Karpas-422 (cell line): ENCODE results near the gene TIAM1. TPM values are rescaled to one million over a fixed set of nuclear protein-coding genes. Genes with fewer than 3 reads are reported as not detected.
"Not testable (repeated sequence)": the region's sequence is repeated elsewhere in the genome, so short reads cannot be mapped to it uniquely, and the experiment has no call there.

Experiments
- DNase-seq: peaks from one replicate; pipeline ENCODE4 v3.0.0-alpha.2; 2015
- H2AFZ ChIP-seq: fragments of 200-600 bp; sonication (generic); 2 replicates; pipeline ENCODE4 v1.6.1; 2014; ENCODE audit warnings: antibody characterized with exemption, low read length, mixed read lengths
- H3K27ac ChIP-seq: fragments of 200-600 bp; sonication (generic); 2 replicates; pipeline ENCODE4 v1.5.1; 2014; ENCODE audit warnings: mild to moderate bottlenecking, low read length, moderate library complexity
- H3K27me3 ChIP-seq: fragments of 200-600 bp; sonication (generic); 2 replicates; pipeline ENCODE4 v1.6.1; 2014; ENCODE audit warnings: low read length, mixed read lengths
- H3K36me3 ChIP-seq: fragments of 200-600 bp; sonication (generic); 2 replicates; pipeline ENCODE4 v1.6.1; 2014; ENCODE audit warnings: low read length, mixed read lengths; ENCODE audit not compliant: insufficient read depth
- H3K4me1 ChIP-seq: fragments of 200-600 bp; sonication (generic); 2 replicates; pipeline ENCODE4 v1.6.1; 2014; ENCODE audit warnings: mild to moderate bottlenecking, low read length, mixed read lengths
- H3K4me2 ChIP-seq: fragments of 200-600 bp; sonication (generic); 2 replicates; pipeline ENCODE4 v1.6.1; 2014; ENCODE audit warnings: low read length, low read depth, mild to moderate bottlenecking; ENCODE audit not compliant: poor library complexity, severe bottlenecking
- H3K4me3 ChIP-seq: fragments of 200-600 bp; sonication (generic); 2 replicates; pipeline ENCODE4 v1.5.1; 2014; ENCODE audit warnings: mild to moderate bottlenecking, antibody characterized with exemption, low read length, mixed read lengths
- H3K79me2 ChIP-seq: fragments of 200-600 bp; sonication (generic); 2 replicates; pipeline ENCODE4 v1.6.1; 2014; ENCODE audit warnings: mild to moderate bottlenecking, low read length, mixed read lengths
- H3K9ac ChIP-seq: fragments of 200-600 bp; sonication (generic); 2 replicates; pipeline ENCODE4 v1.6.0; 2014; ENCODE audit warnings: low read length
- H3K9me2 ChIP-seq: fragments of 200-600 bp; sonication (generic), shearing (Covaris generic); replicated peaks from 2 replicates; pipeline ENCODE4 v1.6.0; 2014; ENCODE audit warnings: mild to moderate bottlenecking, low read length, moderate library complexity; ENCODE audit not compliant: insufficient read depth
- H3K9me3 ChIP-seq: fragments of 300-700, 200-600 bp; sonication (generic); 2 replicates; pipeline ENCODE4 v1.6.1; 2014; ENCODE audit warnings: low read length, mixed read lengths
- H4K20me1 ChIP-seq: fragments of 200-600 bp; sonication (generic); 2 replicates; pipeline ENCODE4 v1.6.1; 2014; ENCODE audit warnings: mild to moderate bottlenecking, antibody characterized with exemption, low read length, low read depth; ENCODE audit not compliant: insufficient read depth
- total RNA-seq: library from RNA; depleted of rRNA; stranded (reverse); fragments of >200 nt; shearing (Covaris generic); gene quantifications from 2 replicates; pipeline ENCODE4 v1.2.3, GENCODE V29; 2014; ENCODE audit warnings: low replicate concordance

The TIAM1 gene
- total RNA-seq, 1 experiment from 2014 or later: 0.63 TPM

DNA sequence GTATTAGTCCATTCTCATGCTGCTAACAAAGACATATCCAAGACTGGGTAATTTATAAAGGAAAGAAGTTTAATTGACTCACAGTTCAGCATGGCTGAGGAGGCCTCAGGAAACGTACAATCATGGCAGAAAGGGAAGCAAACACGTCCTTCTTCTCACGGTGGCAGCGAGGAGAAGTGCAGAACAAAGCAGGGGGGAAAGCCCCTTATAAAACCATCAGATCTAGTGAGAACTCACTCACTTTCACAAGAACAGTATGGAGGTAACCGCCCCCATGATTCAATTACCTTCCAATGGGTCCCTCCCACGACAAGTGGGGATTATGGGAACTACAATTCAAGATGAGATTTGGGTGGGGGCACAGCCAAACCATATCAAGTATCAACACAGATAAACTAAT is 115.3 kb downstream of the TIAM1 start:
- DNase-seq: peak; percentile 9
- not testable (repeated sequence) for H3K79me2 ChIP-seq, H3K9me3 ChIP-seq, H3K4me1 ChIP-seq, H3K4me3 ChIP-seq, H3K4me2 ChIP-seq, H4K20me1 ChIP-seq, H3K36me3 ChIP-seq, H3K27ac ChIP-seq, H3K9ac ChIP-seq, H3K9me2 ChIP-seq, H2AFZ ChIP-seq, H3K27me3 ChIP-seq

DNA sequence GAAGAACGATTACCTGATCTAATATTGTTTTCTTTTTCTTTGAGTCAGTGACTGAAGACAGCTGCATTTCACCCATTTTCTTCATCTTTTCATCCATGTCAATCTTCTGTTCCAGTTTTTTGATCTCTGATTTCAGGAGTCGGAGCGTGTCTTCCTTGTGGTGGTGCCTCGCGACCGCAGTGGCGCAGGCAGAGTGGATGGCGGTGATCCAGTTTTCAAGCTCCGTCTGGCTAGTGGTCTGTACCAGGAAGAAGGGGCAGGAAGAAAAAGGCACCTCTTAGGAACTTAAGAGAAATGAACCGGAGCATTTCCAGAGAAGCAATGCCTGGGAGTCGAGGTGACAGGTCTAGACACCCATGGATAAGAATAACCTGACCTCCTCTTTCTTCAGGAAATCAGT is 118.3 kb downstream of the TIAM1 start:
- DNase-seq: no peak
- Histone ChIP-seq H3K27ac (no peak overlapping the region), H4K20me1 (no peaks in the 10 kb centered on the region), H3K4me1 (no peaks in the 10 kb centered on the region), H3K4me3 (no peak overlapping the region), H3K27me3 (no peaks in the 10 kb centered on the region), H2AFZ (no peak overlapping the region), H3K36me3 (no peaks in the 10 kb centered on the region), H3K9me2 (no peaks in the 10 kb centered on the region), H3K9ac (no peak overlapping the region), H3K79me2 (no peaks in the 10 kb centered on the region), H3K4me2 (no peak overlapping the region), H3K9me3 (no peaks in the 10 kb centered on the region)

DNA sequence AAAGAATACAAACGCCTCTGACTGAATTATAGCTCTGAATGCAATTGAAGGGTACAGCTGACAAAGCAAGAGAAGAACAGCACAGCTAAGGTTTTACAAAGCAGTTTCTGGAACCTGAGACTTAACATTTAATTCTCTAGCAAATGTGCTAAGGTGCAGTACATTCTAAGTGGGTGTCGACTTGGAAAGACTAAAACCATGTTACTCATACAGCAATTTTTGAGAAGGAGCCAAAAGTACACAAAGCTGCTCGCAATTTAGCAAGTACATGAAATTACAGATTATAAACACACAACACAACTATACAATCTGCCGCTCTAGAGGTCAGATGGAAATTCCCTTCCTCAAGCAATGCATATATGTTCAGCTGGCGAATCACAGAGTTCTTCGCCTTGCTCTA is 121.9 kb downstream of the TIAM1 start:
- Histone ChIP-seq H3K79me2 (no peaks in the 10 kb centered on the region), H2AFZ (no peak overlapping the region), H3K27me3 (no peaks in the 10 kb centered on the region), H3K27ac (no peak overlapping the region), H3K4me2 (no peak overlapping the region), H3K4me3 (no peak overlapping the region), H3K4me1 (no peaks in the 10 kb centered on the region), H3K36me3 (no peaks in the 10 kb centered on the region), H3K9me2 (no peaks in the 10 kb centered on the region), H4K20me1 (no peaks in the 10 kb centered on the region), H3K9ac (no peak overlapping the region), H3K9me3 (no peaks in the 10 kb centered on the region)
- DNase-seq: no peak

DNA sequence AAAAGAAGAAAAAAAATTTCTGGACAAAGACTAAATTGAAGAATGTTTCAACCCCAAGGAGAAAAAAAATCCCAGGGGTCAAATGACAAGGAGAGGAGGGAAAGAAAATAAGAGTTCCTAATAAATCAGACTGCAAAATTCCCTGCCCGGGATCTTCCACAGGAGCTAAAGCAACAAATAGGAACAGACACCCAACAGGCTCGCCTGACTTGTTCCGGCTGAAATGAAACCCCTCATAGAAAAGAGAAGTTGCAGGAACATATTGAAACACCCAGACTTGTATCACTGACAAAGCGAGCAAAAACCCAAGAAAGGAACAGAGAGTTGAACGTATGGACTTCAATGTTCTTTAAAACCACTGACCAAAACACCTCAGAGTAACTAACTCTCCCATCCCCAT is 123.0 kb downstream of the TIAM1 start:
- no peaks in the 10 kb centered on the region for H3K4me1 ChIP-seq
- no peaks in the 10 kb centered on the region for H4K20me1 ChIP-seq
- no peaks in the 10 kb centered on the region for H3K9me2 ChIP-seq
- H3K4me3 ChIP-seq: no peak overlapping the region
- no peak for DNase-seq
- no peak overlapping the region for H3K27ac ChIP-seq
- no peaks in the 10 kb centered on the region for H3K27me3 ChIP-seq
- no peaks in the 10 kb centered on the region for H3K79me2 ChIP-seq
- no peak overlapping the region for H3K4me2 ChIP-seq
- no peaks in the 10 kb centered on the region for H3K9me3 ChIP-seq
- no peak overlapping the region for H2AFZ ChIP-seq
- H3K36me3 ChIP-seq: no peaks in the 10 kb centered on the region
- H3K9ac ChIP-seq: no peak overlapping the region

DNA sequence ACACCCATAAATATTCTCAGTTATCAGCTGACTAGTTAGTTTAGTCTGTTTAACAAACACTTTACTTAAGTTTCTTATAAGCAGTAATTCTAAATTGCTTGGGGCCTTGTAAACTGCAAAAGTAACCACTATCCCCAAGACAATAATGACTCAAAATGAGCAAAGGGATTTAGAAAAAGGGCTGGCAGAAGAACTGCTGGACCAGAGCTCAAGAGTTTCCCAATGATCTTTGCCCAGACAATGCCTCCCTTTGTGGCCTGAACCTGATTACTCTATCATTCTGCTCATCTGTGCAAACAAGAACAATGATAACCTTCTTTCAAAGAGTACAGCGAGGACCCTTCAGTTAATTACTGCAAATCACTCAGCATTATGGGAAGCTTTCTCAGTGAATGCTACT is 123.5 kb downstream of the TIAM1 start:
- H3K4me3 ChIP-seq: no peak overlapping the region
- no peak overlapping the region for H3K9ac ChIP-seq
- no peak overlapping the region for H2AFZ ChIP-seq
- no peak overlapping the region for H3K4me2 ChIP-seq
- no peaks in the 10 kb centered on the region for H3K9me2 ChIP-seq
- no peaks in the 10 kb centered on the region for H3K4me1 ChIP-seq
- no peaks in the 10 kb centered on the region for H3K36me3 ChIP-seq
- no peaks in the 10 kb centered on the region for H3K27me3 ChIP-seq
- H3K79me2 ChIP-seq: no peaks in the 10 kb centered on the region
- H4K20me1 ChIP-seq: no peaks in the 10 kb centered on the region
- H3K27ac ChIP-seq: no peak overlapping the region
- DNase-seq: no peak
- no peaks in the 10 kb centered on the region for H3K9me3 ChIP-seq

DNA sequence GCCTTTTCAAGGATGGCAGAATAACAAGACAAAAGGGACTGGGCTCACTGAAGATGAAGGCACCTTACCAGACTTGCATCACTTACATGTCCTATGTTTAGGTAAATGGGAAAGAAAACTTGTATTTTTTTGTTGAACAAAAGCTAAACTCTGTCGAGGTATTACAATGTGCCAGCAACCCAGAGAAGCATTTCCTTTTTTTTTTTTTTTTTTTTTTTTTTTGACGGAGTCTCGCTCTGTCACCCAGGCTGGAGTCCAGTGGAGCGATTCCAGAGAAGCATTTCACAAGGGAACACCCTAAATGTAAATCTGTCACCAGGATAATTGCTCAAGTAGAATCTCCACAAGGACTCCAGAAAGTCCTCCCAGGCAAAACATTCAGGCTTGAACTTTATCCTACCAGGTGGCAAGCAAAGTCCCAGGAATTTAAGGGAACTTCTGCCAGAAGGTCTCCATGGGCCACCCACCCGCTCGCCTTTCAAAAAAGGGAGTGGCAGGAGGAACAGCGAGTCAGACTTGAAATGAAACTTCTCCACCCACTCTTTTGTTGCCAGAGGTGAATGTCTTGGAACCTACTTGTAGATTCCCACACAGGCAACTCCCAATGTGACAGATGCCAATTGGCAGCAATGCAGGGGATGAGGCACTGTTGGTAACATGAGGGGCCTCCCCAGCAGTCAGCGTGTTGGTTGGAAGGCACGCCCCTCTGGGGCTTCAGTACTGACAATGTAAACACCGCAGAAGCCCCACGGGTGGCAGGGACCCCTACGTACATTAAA is 125.0 kb downstream of the TIAM1 start:
- no peaks in the 10 kb centered on the region for H3K27me3 ChIP-seq
- no peaks in the 10 kb centered on the region for H4K20me1 ChIP-seq
- H3K79me2 ChIP-seq: no peaks in the 10 kb centered on the region
- no peak for DNase-seq
- no peaks in the 10 kb centered on the region for H3K9me2 ChIP-seq
- H3K4me1 ChIP-seq: no peaks in the 10 kb centered on the region
- no peak overlapping the region for H3K27ac ChIP-seq
- no peaks in the 10 kb centered on the region for H3K36me3 ChIP-seq
- no peak overlapping the region for H3K9ac ChIP-seq
- no peak overlapping the region for H2AFZ ChIP-seq
- no peak overlapping the region for H3K4me3 ChIP-seq
- no peak overlapping the region for H3K4me2 ChIP-seq
- H3K9me3 ChIP-seq: no peaks in the 10 kb centered on the region

DNA sequence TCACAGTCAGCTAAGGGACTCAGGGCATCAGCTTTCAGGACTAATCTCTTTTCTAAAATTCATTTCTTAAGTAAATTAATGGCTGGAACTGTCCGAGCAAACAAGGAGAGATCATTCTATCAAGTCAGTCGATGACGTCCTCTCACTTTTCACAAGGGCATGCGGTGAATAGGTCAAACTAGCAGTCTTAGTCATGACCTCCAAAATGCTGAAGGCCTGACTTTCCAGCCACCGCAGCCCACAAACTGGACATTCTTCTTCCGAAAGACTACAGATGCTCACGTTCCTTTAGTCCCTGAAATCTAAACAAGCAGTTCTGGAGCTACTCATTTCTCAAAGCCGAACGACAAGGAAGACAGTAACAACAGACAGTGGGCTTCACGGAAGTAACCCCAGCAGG is 127.9 kb downstream of the TIAM1 start:
- Histone ChIP-seq H3K9me2 (no peaks in the 10 kb centered on the region), H3K27me3 (no peaks in the 10 kb centered on the region), H3K4me2 (no peak overlapping the region), H3K9me3 (no peaks in the 10 kb centered on the region), H3K4me1 (no peaks in the 10 kb centered on the region), H3K4me3 (no peak overlapping the region), H2AFZ (no peak overlapping the region), H3K9ac (no peak overlapping the region), H3K27ac (no peak overlapping the region), H4K20me1 (no peaks in the 10 kb centered on the region), H3K36me3 (no peaks in the 10 kb centered on the region), H3K79me2 (no peaks in the 10 kb centered on the region)
- no peak for DNase-seq

DNA sequence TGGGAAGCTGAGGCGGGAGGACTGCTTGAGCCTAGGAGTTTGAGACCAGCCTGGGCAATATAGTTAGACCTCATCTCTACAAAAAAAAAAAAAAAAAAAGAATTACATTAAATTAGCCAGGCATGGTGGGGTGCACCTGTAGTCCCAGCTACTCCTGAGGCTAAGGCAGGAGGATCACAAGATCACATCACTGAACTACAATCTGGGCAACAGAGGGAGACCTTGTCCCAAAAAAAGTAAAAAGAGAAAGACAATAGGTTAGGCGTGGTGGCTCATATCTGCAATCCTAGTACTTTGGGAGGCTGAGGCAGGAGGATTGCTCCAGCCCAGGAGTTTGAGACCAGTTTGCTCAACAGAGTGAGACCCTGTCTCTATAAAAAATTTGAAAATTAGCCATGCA is 130.3 kb downstream of the TIAM1 start:
- Histone ChIP-seq H3K27me3 (no peaks in the 10 kb centered on the region), H3K4me1 (no peaks in the 10 kb centered on the region), H3K27ac (no peak overlapping the region), H3K4me3 (no peak overlapping the region), H3K9me3 (no peaks in the 10 kb centered on the region), H3K36me3 (no peaks in the 10 kb centered on the region), H3K9me2 (no peaks in the 10 kb centered on the region), H3K9ac (no peak overlapping the region), H3K79me2 (no peaks in the 10 kb centered on the region), H3K4me2 (no peak overlapping the region), H4K20me1 (no peaks in the 10 kb centered on the region), H2AFZ (no peak overlapping the region)
- DNase-seq: no peak
